Urothelium cell line (cell line): ENCODE measurements around the gene CFI.
A peak's percentile ranks its signal among the peaks of the same experiment; 100 is the strongest.

Experiments used
- DNase-seq: peaks from one replicate; pipeline ENCODE4 v3.0.0; 2011; ENCODE audit warnings: low spot score, mixed read lengths
- FAIRE-seq: peaks from 2 replicates; lab custom pipeline; 2011; peaks lifted over from hg19 to GRCh38; lab: Jason Lieb, UNC

CFI gene

GRCh38 chr4:109801895-109802319, at the start of gene CFI:
Gene CFI (minus strand): TSS chr4:109801999. CDS start chr4:109801971, 28 bp downstream.
- peak; percentile 31 for DNase-seq
- no peak for FAIRE-seq

- DNase-seq (no peak), FAIRE-seq (no peak)
Observed at GRCh38 chr4:109850601-109851000, 48.8 kb upstream of the CFI start.

DNA sequence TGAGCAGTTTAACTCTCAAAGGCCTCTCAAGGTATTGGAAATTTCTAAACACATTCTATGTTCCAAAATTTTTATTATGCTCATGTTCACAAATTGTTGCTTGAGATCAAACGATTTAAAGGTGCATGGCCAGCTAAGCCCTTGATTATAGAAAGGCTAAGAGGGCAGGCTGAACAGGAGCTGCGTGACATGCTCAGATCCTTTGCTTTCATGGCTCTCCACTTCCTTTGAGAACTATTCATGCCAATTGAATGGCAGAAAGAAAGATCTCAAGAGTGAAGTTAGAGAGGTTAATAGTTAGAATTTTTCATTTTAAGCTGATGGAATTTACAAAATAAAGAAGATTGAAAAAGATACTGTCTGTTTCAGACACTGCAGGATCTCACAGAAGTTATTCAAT, 46.7 kb upstream of the CFI start:
- FAIRE-seq = no peak
- DNase-seq = no peak

DNA sequence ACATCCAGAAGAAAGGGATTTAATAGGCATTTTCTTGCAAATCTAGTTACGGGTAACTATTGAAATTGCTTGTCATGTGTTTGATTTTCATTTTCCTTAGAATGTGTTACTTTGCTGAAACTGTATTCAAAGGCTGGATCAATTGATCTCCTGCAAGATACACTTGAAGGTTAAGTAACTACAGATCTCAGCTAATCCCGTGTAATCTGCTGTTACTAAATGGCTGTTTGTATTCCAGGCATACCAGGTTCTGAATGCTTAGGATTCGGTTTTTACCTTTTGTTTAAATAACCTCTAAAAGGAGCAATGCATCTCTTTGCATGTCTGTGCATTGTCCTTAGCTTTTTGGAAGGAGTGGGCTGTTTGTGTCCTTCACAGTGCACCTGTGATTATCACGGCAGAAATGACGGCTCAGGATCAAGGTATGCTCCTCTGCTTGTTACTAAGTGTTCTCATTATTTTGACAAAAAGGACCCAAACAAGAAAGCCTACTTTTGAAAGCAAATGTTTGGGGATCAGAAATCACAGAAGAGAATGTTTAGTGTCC, 46.2 kb upstream of the CFI start, which contains the start of gene LRIT3:
Gene LRIT3, plus strand, starts transcription at position 212 of the 547 bp plus-strand sequence. Its CDS starts 95 bp downstream, at position 307.
- no peak for FAIRE-seq

DNA sequence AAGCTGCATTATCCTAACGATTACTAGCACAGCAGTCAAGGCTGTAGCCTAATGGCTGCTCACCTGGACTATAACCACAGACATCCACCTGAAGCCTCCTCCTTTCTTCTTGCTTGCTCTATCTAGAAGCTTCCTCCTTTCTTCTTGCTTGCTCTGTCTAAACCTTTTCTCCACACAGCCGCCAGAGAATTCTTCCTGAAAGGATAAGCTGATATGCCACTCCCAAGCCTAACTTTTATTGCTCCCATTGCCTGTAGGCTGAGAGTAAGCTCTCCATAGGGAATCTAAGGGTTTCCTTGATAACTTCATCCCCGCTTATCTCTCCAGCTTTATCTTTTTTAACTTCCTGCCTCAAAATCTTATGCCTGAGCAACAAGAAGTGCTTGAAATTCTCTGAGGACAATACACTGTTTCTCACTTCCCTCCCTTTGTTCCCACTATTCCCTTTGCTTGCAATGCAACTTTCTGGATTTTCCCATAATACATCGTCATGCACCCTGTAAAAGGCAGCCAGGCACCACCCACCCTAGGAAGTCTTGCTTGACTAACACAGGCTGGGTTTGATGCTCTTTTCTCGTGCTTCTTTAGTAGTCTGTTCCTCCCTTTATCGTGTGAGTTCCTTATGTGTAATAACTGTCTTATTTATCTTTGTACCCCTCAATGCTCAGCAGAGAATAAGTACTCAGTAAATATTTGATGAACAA, 44.7 kb upstream of the CFI start:
- no peak for FAIRE-seq

More for the DNA sequence above, 46.2 kb upstream of the CFI start, which contains the start of gene LRIT3:
- no peak for DNase-seq

DNA sequence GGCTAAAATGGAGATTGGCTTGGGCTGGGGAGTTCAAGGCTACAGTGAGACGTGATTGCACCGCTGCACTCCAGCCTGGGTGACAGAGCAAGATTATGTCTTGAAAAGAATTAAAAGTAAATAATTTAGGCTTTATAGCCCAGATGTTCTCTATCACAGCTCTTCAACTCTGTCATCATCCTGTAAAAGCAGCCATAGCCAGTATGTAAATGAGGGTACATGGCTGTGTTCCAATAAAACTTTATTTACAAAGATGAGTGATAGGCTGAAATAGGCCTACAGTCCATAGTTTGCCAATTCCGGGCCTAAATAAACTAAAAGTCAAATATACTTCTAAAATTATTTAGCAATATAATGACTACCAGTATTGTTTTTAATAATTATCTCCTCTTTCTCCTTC, 35.2 kb upstream of the CFI start:
- DNase-seq = no peak

More for the DNA sequence above, 44.7 kb upstream of the CFI start:
- DNase-seq = no peak

GRCh38 chr4:109833756-109834155, 32.0 kb upstream of the CFI start:
- DNase-seq (no peak), FAIRE-seq (no peak)

More for the DNA sequence above, 35.2 kb upstream of the CFI start:
- no peak for FAIRE-seq

DNA sequence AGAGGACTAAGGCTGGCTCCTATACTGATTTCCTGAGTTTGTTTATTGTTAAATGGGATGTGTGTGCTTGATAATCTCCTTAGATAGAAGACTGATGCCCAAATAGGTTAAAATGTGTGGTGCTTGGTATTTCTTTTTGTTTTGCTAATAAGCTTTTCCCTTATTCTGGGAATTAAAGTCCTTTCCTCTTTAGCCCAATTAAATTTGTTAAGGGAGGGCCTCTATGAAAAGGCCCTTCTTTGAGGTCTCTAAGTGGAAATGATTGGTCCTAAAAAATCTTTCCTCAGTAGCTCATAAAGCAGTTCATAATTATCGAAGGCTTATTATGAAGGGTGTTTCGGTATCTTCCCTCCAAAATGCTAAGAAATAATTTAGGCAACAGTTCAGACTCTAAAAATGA, 25.9 kb upstream of the CFI start, which contains the start of gene RRH:
Gene RRH, plus strand, starts transcription at position 301 of the 400 bp plus-strand sequence. Its CDS starts 56 bp downstream, at position 357.
- no peak for FAIRE-seq
- DNase-seq = no peak

- DNase-seq = peak; percentile 12
- FAIRE-seq = no peak
Observed at GRCh38 chr4:109826719-109827118, 24.9 kb upstream of the CFI start.

- DNase-seq = no peak
- no peak for FAIRE-seq
Observed at GRCh38 chr4:109821185-109821584, 19.4 kb upstream of the CFI start.

- DNase-seq = no peak
- FAIRE-seq = no peak
Observed at GRCh38 chr4:109820563-109820962, 18.8 kb upstream of the CFI start.

GRCh38 chr4:109818268-109818667, 16.5 kb upstream of the CFI start:
- no peak for DNase-seq
- no peak for FAIRE-seq

DNA sequence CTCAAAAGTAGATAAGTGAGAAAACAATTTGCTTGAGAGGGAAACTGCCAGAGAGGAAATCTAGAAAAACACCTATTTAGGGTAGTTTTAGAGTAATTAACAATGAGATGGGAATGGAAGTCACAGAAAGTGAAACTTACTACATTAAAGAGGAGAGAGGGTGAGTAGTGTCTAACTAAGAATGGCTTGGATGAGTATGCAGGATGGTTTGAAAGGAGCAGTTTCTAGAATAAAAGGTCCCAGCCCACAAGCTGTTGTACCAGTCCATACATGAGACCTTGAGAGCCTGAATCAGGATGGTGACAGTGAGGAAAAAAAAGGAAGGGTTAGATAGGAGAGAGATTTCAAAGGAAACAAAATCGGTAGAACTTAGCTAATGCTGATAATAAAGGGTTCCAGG, 15.1 kb upstream of the CFI start:
- no peak for DNase-seq
- FAIRE-seq = no peak

DNA sequence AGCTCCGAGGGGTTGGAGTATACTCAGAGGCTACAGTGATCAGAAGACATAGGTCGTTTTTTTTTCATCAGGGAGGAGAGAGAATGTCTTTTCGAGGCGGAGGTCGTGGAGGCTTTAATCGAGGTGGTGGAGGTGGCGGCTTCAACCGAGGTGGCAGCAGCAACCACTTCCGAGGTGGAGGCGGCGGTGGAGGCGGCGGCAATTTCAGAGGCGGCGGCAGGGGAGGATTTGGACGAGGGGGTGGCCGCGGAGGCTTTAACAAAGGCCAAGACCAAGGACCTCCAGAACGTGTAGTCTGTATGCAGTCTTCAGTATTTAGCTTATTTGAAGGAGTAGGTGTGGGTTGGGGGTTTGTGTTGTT, 14.3 kb upstream of the CFI start:
- DNase-seq = no peak
- no peak for FAIRE-seq

DNA sequence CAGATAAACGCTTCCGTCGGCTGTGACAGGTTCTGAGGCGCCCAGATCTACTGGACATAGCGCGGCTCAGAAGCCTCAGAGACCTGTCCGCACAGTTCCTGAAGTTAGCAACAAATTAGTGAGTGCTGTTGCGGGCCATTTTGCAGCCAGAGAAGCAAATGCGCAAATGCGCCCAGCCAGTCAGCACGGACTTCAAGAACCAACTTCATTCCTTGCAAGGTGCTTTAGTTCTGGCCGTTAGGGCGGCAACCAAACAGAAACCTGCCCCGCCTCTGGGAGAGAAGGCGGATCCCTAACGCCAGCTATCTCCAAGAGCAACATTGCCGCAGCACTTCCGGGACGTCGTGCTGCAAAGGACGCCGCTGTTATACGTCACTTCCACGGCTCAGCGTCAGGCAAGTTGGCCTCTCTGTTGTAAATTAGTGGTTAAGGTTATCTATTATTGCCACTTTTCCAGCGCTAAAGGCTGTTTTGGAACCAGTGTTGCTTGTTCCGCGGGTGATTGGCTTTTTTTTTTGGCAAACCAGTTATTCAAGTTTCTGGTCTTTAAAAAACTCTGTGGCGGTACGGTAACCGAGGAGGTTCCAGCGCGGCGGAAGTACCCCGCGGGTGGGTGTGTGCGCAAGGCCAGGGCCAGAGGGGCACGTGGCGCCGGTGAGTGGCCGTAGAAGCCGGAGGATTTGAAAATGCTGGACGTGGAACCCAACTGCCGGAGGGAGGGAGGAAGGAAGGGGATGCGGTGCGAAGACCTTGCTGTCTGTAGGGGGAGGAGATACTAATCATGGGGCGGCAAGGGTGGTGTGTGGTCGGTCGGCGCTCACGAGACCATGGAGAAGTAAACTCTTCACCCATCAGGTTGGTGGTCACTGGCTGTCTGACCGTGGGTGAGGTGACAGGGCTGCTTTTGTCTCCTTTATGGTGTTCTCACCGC, 13.6 kb upstream of the CFI start, which contains the start of gene GAR1:
Gene GAR1, plus strand, starts transcription at position 612 of the 931 bp plus-strand sequence. CDS start 403 bp downstream, outside the sequence.
- FAIRE-seq (peak; percentile 56), DNase-seq (peak; percentile 93)

DNA sequence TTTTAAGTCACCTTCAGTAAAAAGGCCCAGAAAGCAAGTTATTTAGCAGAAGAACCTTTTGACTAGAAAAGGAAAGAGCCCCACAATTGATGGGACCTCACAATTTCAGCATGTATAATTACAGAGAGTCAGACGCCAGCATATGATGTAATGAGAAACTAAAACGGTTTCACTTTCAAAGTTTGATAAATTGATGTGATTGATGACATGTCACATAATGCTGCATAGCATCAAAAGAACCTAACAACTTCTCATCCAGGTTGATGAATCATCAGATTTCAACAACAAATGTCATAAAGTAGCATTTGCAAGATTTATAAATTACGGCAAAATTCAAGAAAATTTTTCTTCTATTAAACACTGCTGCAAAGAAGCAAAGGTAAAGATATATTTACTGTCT, 9.9 kb upstream of the CFI start:
- FAIRE-seq = no peak
- no peak for DNase-seq

DNA sequence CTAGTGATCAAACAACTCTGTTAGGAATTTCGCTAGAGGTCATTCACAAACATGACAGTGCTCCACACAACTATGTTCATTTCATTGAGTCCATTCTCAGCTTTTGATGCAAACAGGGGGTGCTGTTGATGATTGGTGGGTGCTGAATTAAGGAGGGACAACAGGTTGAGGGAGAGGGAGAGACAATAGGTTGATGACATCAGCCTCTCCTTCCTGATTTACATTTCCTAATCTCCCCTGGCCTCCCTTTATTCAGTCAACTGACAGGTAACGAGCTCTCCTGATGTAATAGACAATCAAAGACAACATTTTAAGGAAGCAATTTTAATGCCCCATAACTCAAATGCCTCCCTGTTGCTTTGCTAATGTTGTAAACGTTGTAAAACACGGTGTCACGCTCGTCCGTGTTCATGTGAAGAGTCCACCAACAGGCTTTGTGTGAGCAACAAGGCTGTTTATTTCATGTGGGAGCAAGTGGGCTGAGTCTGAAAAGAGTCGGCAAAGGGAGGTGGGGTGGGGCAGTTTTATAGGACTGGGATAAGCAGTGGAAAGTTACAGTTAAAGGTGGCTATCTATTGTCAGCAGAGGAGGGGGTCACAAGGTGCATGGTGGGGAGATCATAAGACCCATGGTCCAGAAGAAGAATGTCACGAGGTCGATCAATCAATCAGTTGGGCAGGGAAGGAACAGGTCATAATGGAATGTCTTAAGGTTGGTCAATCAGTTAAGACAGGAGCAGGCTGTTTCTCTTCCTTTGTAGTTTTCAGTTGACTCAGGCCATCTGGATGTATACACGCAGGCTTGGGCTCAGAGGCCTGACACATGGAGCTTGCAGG, 9.0 kb upstream of the CFI start:
- FAIRE-seq = no peak
- DNase-seq = no peak

GRCh38 chr4:109809655-109810054, 7.9 kb upstream of the CFI start:
- FAIRE-seq = no peak
- no peak for DNase-seq

DNA sequence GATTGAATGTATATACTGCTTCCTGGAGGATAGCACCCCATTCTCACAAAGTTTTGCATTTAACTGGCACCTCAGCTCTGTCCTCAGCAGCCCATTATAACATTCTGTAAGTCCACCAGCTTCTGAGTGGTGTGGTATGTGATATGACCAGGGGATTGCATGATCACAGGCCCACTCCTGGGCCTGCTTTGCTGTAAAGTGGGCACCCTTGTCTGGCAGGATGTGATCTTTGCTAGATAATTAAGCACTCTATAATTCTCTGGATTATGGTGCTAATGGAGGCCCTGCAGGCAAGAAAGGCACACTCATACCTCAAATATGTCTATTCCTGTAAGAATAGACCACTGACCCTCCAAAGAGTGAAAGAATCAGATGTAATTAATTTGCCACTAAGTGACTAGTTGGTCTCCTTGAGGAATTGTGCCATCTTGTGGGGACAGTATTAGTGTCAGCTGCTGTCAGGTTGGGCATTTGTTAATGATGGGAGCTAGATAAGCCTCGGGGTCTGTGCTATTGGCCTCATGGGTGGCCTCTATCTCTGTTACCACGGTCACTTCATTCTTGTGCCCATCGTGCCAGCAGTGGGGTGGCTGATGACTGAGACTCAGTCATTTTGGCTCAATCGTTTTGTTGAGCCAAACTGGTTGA, 2.2 kb upstream of the CFI start:
- FAIRE-seq (no peak), DNase-seq (peak; percentile 43)
